ENCODE measurements around the gene CPSF4. TPM values are rescaled to one million over a fixed set of nuclear protein-coding genes. Genes with fewer than 3 reads are reported as not detected.
"Not testable (repeated sequence)": the region's sequence is repeated elsewhere in the genome, so short reads cannot be mapped to it uniquely, and the experiment has no call there.

The CPSF4 gene
- total and polyA plus RNA-seq, 12 donors, result 12.6 to 21.7 (median 16.1) TPM

DNA sequence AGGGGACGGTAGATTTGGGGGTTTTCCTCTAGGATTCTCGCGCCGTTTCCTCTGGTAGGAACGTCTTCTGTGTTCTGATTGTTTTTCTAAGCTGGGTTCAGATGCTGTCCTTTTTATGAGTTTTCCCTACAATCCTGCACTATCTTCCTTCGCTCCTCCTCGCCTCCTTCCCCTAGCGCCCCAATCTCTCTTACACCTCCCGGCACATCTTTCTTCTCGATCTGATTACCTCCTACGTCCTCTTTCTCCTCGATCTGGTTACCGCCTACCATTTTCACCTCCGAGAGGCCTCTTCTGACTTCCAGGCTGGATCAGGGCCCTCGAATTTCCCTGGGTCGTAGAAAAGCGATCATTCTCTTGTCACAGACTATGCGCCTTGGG, 29.6 kb upstream of the CPSF4 start:
- peak in 1 of 8 donors; percentile 2 for ATAC-seq
- Histone ChIP-seq H3K36me3 (peaks cover 0 to 59% (median 35%) of the 10 kb centered on the region in 9 donors), H3K4me1 (peaks cover 17 to 53% (median 40%) of the 10 kb centered on the region in 9 donors), H3K27ac (peak overlapping the region; percentile 96 to 99 (median 97)), H3K9me3 (no peaks in the 10 kb centered on the region), H3K4me3 (peak overlapping the region; percentile 72 to 100 (median 90)), H3K27me3 (no peaks in the 10 kb centered on the region)
- no peak for DNase-seq
- intact Hi-C loops (cut with DNase I), result loop anchor here in 3 of 10 donors (2.0 to 5.0 kb wide), 3 partner anchors 34 to 93 kb away; partner anchors contain the start of genes ARPC1B (in 2 of the 3), ZKSCAN5 (in 1 of the 3) and ZNF394 (in 1 of the 3)
- TF ChIP-seq, protein P1, sequence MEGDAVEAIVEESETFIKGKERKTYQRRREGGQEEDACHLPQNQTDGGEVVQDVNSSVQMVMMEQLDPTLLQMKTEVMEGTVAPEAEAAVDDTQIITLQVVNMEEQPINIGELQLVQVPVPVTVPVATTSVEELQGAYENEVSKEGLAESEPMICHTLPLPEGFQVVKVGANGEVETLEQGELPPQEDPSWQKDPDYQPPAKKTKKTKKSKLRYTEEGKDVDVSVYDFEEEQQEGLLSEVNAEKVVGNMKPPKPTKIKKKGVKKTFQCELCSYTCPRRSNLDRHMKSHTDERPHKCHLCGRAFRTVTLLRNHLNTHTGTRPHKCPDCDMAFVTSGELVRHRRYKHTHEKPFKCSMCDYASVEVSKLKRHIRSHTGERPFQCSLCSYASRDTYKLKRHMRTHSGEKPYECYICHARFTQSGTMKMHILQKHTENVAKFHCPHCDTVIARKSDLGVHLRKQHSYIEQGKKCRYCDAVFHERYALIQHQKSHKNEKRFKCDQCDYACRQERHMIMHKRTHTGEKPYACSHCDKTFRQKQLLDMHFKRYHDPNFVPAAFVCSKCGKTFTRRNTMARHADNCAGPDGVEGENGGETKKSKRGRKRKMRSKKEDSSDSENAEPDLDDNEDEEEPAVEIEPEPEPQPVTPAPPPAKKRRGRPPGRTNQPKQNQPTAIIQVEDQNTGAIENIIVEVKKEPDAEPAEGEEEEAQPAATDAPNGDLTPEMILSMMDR (IDR thresholded peaks at IDR 0.05), result no peak
- WGBS, 2 donors, result 0% methylated on average over 18 of the region's 18 CpGs

DNA sequence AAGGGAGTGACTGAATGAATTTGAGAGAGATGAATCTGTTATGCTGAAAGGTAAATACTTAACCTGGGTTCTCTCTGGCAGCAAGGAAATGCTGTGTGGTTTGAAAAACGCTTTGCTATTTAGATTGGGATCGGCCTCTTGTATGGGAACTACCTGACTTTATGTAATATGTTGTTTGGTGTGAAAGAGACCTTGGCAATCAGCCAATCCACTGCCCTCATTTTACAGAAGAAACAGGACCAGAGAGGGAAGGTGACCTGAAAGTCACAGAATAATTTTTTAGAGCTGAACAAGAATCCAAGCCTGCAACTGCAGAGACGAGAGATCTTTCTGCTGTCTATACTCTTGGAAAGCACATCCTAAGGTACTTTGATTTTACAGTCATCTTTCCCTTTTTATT, 28.9 kb upstream of the CPSF4 start:
- no peak for ATAC-seq
- H3K4me3 ChIP-seq, result peak overlapping the region in 9 of 10 donors; percentile 72 to 100 (median 89)
- DNase-seq, result no peak
- 57 to 58% methylated on average over 3 of the region's 3 CpGs for WGBS, 2 donors
- intact Hi-C loops (cut with DNase I), result loop anchor here in 6 of 10 donors (2.0 to 10.0 kb wide), 6 partner anchors 35 to 365 kb away; partner anchors contain the start of genes ARPC1B (in 3 of the 6), ZKSCAN5 (in 1 of the 6) and ZNF394 (in 1 of the 6)
- no peaks in the 10 kb centered on the region for H3K9me3 ChIP-seq
- no peaks in the 10 kb centered on the region for H3K27me3 ChIP-seq
- TF ChIP-seq, protein P1 (IDR thresholded peaks at IDR 0.05), result no peak
- peaks cover 0 to 59% (median 41%) of the 10 kb centered on the region in 9 donors for H3K36me3 ChIP-seq
- peak overlapping the region in 5 of 10 donors; percentile 97 to 99 (median 97) for H3K27ac ChIP-seq
- peaks cover 17 to 47% (median 35%) of the 10 kb centered on the region in 9 donors for H3K4me1 ChIP-seq

DNA sequence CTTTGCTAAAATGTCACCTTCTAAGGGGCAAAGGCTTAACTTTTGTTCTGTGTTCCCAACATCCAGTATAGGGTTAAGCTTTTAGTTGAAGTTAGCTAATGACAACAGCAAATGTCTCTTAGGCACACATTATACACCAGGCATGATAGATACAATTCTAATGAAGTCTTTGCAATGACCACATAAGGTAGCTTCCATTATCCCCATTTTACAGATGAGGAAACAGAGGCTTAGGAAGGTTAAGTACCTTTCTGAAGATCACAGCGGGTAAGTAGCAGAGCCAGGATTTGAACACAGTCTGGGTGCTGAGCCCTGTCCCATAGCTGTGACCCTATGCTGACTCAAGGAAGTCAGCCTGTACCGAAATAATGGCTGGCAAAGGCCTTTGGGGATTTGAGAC, 28.1 kb upstream of the CPSF4 start:
- Histone ChIP-seq H3K4me3 (no peak overlapping the region), H3K27ac (no peak overlapping the region), H3K27me3 (no peaks in the 10 kb centered on the region), H3K4me1 (peaks cover 17 to 39% (median 32%) of the 10 kb centered on the region in 9 donors), H3K9me3 (no peaks in the 10 kb centered on the region), H3K36me3 (peaks cover 0 to 59% (median 50%) of the 10 kb centered on the region in 9 donors)
- TF ChIP-seq, protein P1 (IDR thresholded peaks at IDR 0.05), result no peak
- no peak for DNase-seq
- WGBS, 2 donors, result 89 to 93% methylated on average over 2 of the region's 2 CpGs
- ATAC-seq, result no peak
- intact Hi-C loops (cut with DNase I), result loop anchor here in 4 of 10 donors (5.0 to 10.0 kb wide), 4 partner anchors 38 to 366 kb away; partner anchors contain the start of gene ARPC1B (in 1 of the 4)

DNA sequence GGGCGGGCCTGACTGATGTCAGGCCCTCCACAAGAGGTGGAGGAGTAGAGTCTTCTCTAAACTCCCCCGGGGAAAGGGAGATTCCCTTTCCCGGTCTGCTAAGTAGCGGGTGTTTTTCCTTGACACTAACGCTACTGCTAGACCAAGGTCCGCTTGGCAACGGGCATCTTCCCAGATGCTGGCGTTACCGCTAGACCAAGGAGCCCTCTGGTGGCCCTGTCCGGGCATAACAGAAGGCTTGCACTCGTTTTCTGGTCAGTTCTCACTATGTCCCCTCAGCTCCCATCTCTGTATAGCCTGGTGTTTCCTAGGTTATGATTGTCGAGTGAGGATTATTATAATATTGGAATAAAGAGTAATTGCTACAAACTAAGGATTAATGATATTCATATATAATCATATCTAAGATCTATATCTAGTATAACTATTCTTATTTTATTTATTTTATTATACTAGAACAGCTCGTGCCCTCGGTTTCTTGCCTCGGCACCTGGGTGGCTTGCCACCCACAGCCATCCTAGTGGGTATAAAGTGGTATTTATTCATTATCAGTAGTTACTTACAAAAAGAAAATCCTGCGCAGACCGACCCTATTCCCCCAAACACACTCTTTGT, 23.1 kb upstream of the CPSF4 start:
- H3K4me1 ChIP-seq, ATAC-seq, H3K9me3 ChIP-seq, H3K27me3 ChIP-seq, H3K4me3 ChIP-seq, H3K27ac ChIP-seq: not testable (repeated sequence)
- TF ChIP-seq, protein P1 (IDR thresholded peaks at IDR 0.05), result peak; percentile 18 to 71 (median 66)
- peaks cover 3 to 100% (median 88%) of the 10 kb centered on the region in 9 donors for H3K36me3 ChIP-seq
- intact Hi-C loops (cut with DNase I), result loop anchor here in 2 of 10 donors (10.0 kb wide), 2 partner anchors 51 to 371 kb away; no protein-coding TSS in a partner anchor
- WGBS, 2 donors, result 56 to 58% methylated on average over 17 of the region's 17 CpGs
- DNase-seq, result peak; percentile 45 to 60
